IPS DF 4.7 (cell line): ENCODE results near the gene CHST8.
"Not testable (repeated sequence)": the region's sequence is repeated elsewhere in the genome, so short reads cannot be mapped to it uniquely, and the experiment has no call there.

Experiments used
- DNase-seq: peaks from one replicate; pipeline ENCODE4 v3.0.0-alpha.2; 2013; ENCODE audit warnings: low spot score; ENCODE audit errors: extremely low read depth

CHST8 gene

GRCh38 chr19:33689138-33689746 lies 67.5 kb downstream of the CHST8 start:
- DNase-seq, result no peak

GRCh38 chr19:33689868-33690267 lies 68.1 kb downstream of the CHST8 start:
- DNase-seq, result no peak

- DNase-seq, result no peak
Observed at GRCh38 chr19:33690378-33691029, 68.8 kb downstream of the CHST8 start.

- no peak for DNase-seq
Observed at GRCh38 chr19:33691030-33691427, 69.3 kb downstream of the CHST8 start.

- no peak for DNase-seq
Observed at GRCh38 chr19:33691736-33692135, 70.0 kb downstream of the CHST8 start.

GRCh38 chr19:33693678-33694077 lies 71.9 kb downstream of the CHST8 start:
- no peak for DNase-seq

GRCh38 chr19:33695547-33695946 lies 73.8 kb downstream of the CHST8 start:
- DNase-seq, result not testable (repeated sequence)

- DNase-seq, result no peak
Observed at GRCh38 chr19:33697766-33698165, 76.0 kb downstream of the CHST8 start.

GRCh38 chr19:33698576-33699435 lies 77.1 kb downstream of the CHST8 start:
- no peak for DNase-seq

- no peak for DNase-seq
Observed at GRCh38 chr19:33699754-33700407, 78.1 kb downstream of the CHST8 start.

- DNase-seq, result no peak
Observed at GRCh38 chr19:33700408-33701013, 78.8 kb downstream of the CHST8 start.

- DNase-seq, result no peak
Observed at GRCh38 chr19:33701565-33701964, 79.8 kb downstream of the CHST8 start.

GRCh38 chr19:33702606-33703437 lies 81.1 kb downstream of the CHST8 start:
- no peak for DNase-seq

- no peak for DNase-seq
Observed at GRCh38 chr19:33703438-33703750, 81.6 kb downstream of the CHST8 start.

- no peak for DNase-seq
Observed at GRCh38 chr19:33703821-33704220, 82.1 kb downstream of the CHST8 start.

- no peak for DNase-seq
Observed at GRCh38 chr19:33704271-33704670, 82.5 kb downstream of the CHST8 start.

GRCh38 chr19:33705090-33705847 lies 83.5 kb downstream of the CHST8 start:
- DNase-seq, result no peak

GRCh38 chr19:33705860-33706259 lies 84.1 kb downstream of the CHST8 start:
- DNase-seq, result no peak

- DNase-seq, result no peak
Observed at GRCh38 chr19:33706631-33707030, 84.9 kb downstream of the CHST8 start.

GRCh38 chr19:33712268-33712667 lies 90.5 kb downstream of the CHST8 start:
- no peak for DNase-seq
